HEK293 (cell line): ENCODE data around the gene PCSK2.

Experiments used
- CTCF ChIA-PET: fragments of 350-600 bp; formaldehyde crosslinking; extraction: SDS; loops from one replicate; lab custom pipeline; 2021; ENCODE audit warnings: antibody characterized with exemption; lab: Yijun Ruan, JAX
- POLR2A ChIA-PET: fragments of 300-600 bp; formaldehyde crosslinking; extraction: SDS; loops from one replicate; lab custom pipeline; 2020; ENCODE audit warnings: antibody characterized with exemption, inconsistent platforms; lab: Yijun Ruan, JAX
- H3K27ac ChIP-seq: fragments of 200-500 bp; sonication (Bioruptor generic); 2 replicates; pipeline ENCODE4 v1.5.1; 2014; ENCODE audit warnings: low read depth, low read length, control low read depth, inconsistent platforms; ENCODE audit errors: extremely low read depth
- H3K36me3 ChIP-seq, 2 experiments: fragments of 200-500 bp in 1 of 2; sonication (Bioruptor generic) in 1 of 2; 1 replicate in 1 of 2; 2 replicates in 1 of 2; pipeline ENCODE4 v1.5.1; 2014 to 2017; ENCODE audit warnings: inconsistent platforms in 2 of 2, low read length in 2 of 2; ENCODE audit not compliant: control insufficient read depth in 2 of 2, insufficient read depth in 1 of 2
- H3K4me1 ChIP-seq: fragments of 200-500 bp; sonication (Bioruptor generic); 2 replicates; pipeline ENCODE4 v1.5.1; 2014; ENCODE audit warnings: mild to moderate bottlenecking, low read length, inconsistent platforms; ENCODE audit not compliant: control insufficient read depth, insufficient read depth
- H3K4me3 ChIP-seq: 2 replicates; pipeline ENCODE4 v1.5.1; 2011; ENCODE audit warnings: low read depth, mild to moderate bottlenecking, control low read depth, low read length, moderate library complexity
- H3K9me3 ChIP-seq: fragments of 200-500 bp; sonication (Bioruptor generic); 2 replicates; pipeline ENCODE4 v1.5.1; 2014; ENCODE audit warnings: low read depth, low read length, inconsistent platforms; ENCODE audit not compliant: control insufficient read depth, insufficient read depth
- EGR2 ChIP-seq: fragments of 450-650 bp; formaldehyde crosslinking; IDR thresholded peaks from 2 replicates; pipeline ENCODE4 v1.5.1; 2016; ENCODE audit warnings: low read depth, missing biosample characterization, missing genetic modification characterization
- FEZF1 ChIP-seq: fragments of 450-650 bp; formaldehyde crosslinking; IDR thresholded peaks from 2 replicates; pipeline ENCODE4 v1.5.1; 2016; ENCODE audit warnings: missing biosample characterization, missing genetic modification characterization
- ZNF155 ChIP-seq: fragments of 450-650 bp; formaldehyde crosslinking; IDR thresholded peaks from 2 replicates; pipeline ENCODE4 v1.5.1; 2016; ENCODE audit warnings: missing biosample characterization, missing genetic modification characterization
- ZNF184 ChIP-seq: fragments of 450-650 bp; IDR thresholded peaks from 2 replicates; pipeline ENCODE4 v1.5.1; 2018; ENCODE audit warnings: missing biosample characterization, mild to moderate bottlenecking, missing genetic modification characterization
- ZNF19 ChIP-seq: fragments of 450-650 bp; formaldehyde crosslinking; IDR thresholded peaks from 2 replicates; pipeline ENCODE4; 2016; ENCODE audit warnings: missing biosample characterization, missing genetic modification characterization, low read depth
- ZNF211 ChIP-seq: fragments of 450-650 bp; formaldehyde crosslinking; IDR thresholded peaks from 2 replicates; pipeline ENCODE4 v1.5.1; 2016; ENCODE audit warnings: low read depth, missing biosample characterization, missing genetic modification characterization
- ZNF292 ChIP-seq: fragments of 450-650 bp; formaldehyde crosslinking; IDR thresholded peaks from 2 replicates; pipeline ENCODE4 v1.5.1; 2016; ENCODE audit warnings: low read depth, missing biosample characterization, missing genetic modification characterization, borderline replicate concordance
- ZNF510 ChIP-seq: fragments of 450-650 bp; formaldehyde crosslinking; IDR thresholded peaks from 2 replicates; pipeline ENCODE4 v1.5.1; 2018; ENCODE audit warnings: mild to moderate bottlenecking, missing genetic modification characterization, missing biosample characterization; ENCODE audit not compliant: insufficient replicate concordance
- ZNF521 ChIP-seq: fragments of 450-650 bp; formaldehyde crosslinking; IDR thresholded peaks from 2 replicates; pipeline ENCODE4 v1.5.1; 2017; ENCODE audit warnings: missing biosample characterization, mild to moderate bottlenecking, missing genetic modification characterization
- ZNF623 ChIP-seq: fragments of 450-650 bp; formaldehyde crosslinking; IDR thresholded peaks from 2 replicates; pipeline ENCODE4 v1.5.1; 2016; ENCODE audit warnings: missing biosample characterization, missing genetic modification characterization
- ZNF629 ChIP-seq: fragments of 450-650 bp; formaldehyde crosslinking; IDR thresholded peaks from 2 replicates; pipeline ENCODE4 v1.5.1; 2017; ENCODE audit warnings: missing biosample characterization, missing genetic modification characterization
- ZNF658 ChIP-seq: fragments of 450-650 bp; formaldehyde crosslinking; IDR thresholded peaks from 2 replicates; pipeline ENCODE4; 2016; ENCODE audit warnings: missing biosample characterization, missing genetic modification characterization
- ZNF777 ChIP-seq: fragments of 450-650 bp; formaldehyde crosslinking; IDR thresholded peaks from 2 replicates; pipeline ENCODE4 v1.5.1; 2017; ENCODE audit warnings: missing biosample characterization, missing genetic modification characterization, borderline replicate concordance
- ZSCAN23 ChIP-seq: fragments of 450-650 bp; formaldehyde crosslinking; IDR thresholded peaks from 2 replicates; pipeline ENCODE4 v1.5.1; 2016; ENCODE audit warnings: missing biosample characterization, missing genetic modification characterization
- TF ChIP-seq, protein P1 (sequence below): fragments of 450-650 bp; formaldehyde crosslinking; IDR thresholded peaks from 2 replicates; pipeline ENCODE4 v1.5.1; 2016; ENCODE audit warnings: missing biosample characterization, missing genetic modification characterization
- TF ChIP-seq, protein P2 (sequence below): fragments of 450-650 bp; formaldehyde crosslinking; IDR thresholded peaks from 2 replicates; pipeline ENCODE4 v1.5.1; 2016; ENCODE audit warnings: missing biosample characterization, missing genetic modification characterization
- TF ChIP-seq, protein P3 (sequence below): fragments of 450-650 bp; formaldehyde crosslinking; conservative IDR thresholded peaks from 2 replicates; pipeline ENCODE4 v1.5.1; 2016; ENCODE audit warnings: low read depth, missing biosample characterization, missing genetic modification characterization
- TF ChIP-seq, protein P4 (sequence below): fragments of 450-650 bp; formaldehyde crosslinking; IDR thresholded peaks from 2 replicates; pipeline ENCODE4 v1.5.1; 2017; ENCODE audit warnings: missing biosample characterization, missing genetic modification characterization
- TF ChIP-seq, protein P5 (sequence below): fragments of 450-650 bp; formaldehyde crosslinking; IDR thresholded peaks from 2 replicates; pipeline ENCODE4 v1.5.1; 2016; ENCODE audit warnings: missing biosample characterization, missing genetic modification characterization

PCSK2 gene

DNA sequence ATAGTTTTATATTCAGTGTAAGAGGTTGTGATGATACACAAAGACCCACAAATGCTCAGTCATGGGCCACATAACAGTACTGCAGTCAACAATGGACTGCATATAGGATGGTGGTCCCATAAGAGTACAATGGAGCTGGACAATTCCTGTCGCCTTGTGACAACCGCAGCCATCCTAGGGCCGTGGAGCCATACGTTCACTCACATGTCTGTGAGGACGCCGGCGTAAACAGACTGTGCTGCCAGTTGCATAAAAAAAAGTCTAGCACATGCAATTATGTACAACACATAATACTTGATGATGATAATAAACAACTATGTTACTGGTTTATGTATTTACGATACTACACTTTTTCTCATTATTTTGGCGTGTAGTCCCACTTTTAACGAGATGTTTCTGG is 273.4 kb downstream of the PCSK2 start:
- H3K4me3 ChIP-seq = no peak overlapping the region
- no peaks in the 10 kb centered on the region for H3K4me1 ChIP-seq
- CTCF ChIA-PET = interaction anchor here (0.7 to 1.3 kb wide), 3 partner anchors 334 to 439 kb away, joined by 3 to 4 read pairs (median 3); no protein-coding TSS in a partner anchor
- no peaks in the 10 kb centered on the region for H3K9me3 ChIP-seq
- TF ChIP-seq ZNF521 (tag by site-specific recombination) = no peak
- TF ChIP-seq, protein P1, sequence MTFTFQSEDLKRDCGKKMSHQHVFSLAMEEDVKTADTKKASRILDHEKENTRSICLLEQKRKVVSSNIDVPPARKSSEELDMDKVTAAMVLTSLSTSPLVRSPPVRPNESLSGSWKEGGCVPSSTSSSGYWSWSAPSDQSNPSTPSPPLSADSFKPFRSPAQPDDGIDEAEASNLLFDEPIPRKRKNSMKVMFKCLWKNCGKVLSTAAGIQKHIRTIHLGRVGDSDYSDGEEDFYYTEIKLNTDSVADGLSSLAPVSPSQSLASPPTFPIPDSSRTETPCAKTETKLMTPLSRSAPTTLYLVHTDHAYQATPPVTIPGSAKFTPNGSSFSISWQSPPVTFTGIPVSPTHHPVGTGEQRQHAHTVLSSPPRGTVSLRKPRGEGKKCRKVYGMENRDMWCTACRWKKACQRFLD (tag by site-specific recombination) = no peak
- no peak for TF ChIP-seq ZNF629
- TF ChIP-seq FEZF1 (tag by site-specific recombination) = no peak
- TF ChIP-seq, protein P2, sequence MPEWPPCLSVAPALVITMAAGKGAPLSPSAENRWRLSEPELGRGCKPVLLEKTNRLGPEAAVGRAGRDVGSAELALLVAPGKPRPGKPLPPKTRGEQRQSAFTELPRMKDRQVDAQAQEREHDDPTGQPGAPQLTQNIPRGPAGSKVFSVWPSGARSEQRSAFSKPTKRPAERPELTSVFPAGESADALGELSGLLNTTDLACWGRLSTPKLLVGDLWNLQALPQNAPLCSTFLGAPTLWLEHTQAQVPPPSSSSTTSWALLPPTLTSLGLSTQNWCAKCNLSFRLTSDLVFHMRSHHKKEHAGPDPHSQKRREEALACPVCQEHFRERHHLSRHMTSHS (tag by site-specific recombination) = no peak
- TF ChIP-seq, protein P3, sequence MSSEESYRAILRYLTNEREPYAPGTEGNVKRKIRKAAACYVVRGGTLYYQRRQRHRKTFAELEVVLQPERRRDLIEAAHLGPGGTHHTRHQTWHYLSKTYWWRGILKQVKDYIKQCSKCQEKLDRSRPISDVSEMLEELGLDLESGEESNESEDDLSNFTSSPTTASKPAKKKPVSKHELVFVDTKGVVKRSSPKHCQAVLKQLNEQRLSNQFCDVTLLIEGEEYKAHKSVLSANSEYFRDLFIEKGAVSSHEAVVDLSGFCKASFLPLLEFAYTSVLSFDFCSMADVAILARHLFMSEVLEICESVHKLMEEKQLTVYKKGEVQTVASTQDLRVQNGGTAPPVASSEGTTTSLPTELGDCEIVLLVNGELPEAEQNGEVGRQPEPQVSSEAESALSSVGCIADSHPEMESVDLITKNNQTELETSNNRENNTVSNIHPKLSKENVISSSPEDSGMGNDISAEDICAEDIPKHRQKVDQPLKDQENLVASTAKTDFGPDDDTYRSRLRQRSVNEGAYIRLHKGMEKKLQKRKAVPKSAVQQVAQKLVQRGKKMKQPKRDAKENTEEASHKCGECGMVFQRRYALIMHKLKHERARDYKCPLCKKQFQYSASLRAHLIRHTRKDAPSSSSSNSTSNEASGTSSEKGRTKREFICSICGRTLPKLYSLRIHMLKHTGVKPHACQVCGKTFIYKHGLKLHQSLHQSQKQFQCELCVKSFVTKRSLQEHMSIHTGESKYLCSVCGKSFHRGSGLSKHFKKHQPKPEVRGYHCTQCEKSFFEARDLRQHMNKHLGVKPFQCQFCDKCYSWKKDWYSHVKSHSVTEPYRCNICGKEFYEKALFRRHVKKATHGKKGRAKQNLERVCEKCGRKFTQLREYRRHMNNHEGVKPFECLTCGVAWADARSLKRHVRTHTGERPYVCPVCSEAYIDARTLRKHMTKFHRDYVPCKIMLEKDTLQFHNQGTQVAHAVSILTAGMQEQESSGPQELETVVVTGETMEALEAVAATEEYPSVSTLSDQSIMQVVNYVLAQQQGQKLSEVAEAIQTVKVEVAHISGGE (tag by site-specific recombination) = no peak
- no peak for TF ChIP-seq ZNF510 (tag by site-specific recombination)
- no peak for TF ChIP-seq ZNF658 (tag by site-specific recombination)
- POLR2A ChIA-PET = no interaction called here
- H3K27ac ChIP-seq = no peak overlapping the region
- H3K36me3 ChIP-seq = no peaks in the 10 kb centered on the region

DNA sequence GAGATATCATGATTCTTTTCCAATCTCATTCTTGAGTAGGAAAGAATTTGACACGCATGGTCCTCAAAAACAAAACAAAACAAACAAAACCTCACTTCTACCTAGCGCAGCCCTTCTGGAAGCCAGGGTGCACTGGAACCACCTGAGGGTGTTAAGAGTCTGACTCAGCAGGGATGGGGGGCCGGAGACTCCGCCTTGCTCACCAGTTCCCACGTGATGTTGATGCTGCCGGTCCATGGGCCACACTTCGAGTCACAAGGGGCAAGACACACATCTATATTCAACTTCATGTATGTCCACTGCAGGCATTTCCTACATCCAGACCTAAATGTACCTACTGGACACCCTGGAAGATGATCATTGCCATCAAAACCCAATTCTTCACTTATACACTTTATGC is 274.0 kb downstream of the PCSK2 start:
- H3K9me3 ChIP-seq = no peaks in the 10 kb centered on the region
- no peak overlapping the region for H3K4me3 ChIP-seq
- ChIA-PET CTCF (interaction anchor here (0.7 to 1.3 kb wide), 2 partner anchors 408 to 438 kb away, joined by 3 to 4 read pairs; no protein-coding TSS in a partner anchor), POLR2A (no interaction called here)
- TF ChIP-seq ZSCAN23 (tag by site-specific recombination) (no peak), ZNF623 (tag by site-specific recombination) (no peak), ZNF777 (tag by site-specific recombination) (no peak), ZNF184 (tag by site-specific recombination) (no peak), ZNF292 (tag by site-specific recombination) (no peak), ZNF19 (tag by site-specific recombination) (no peak), ZNF155 (tag by site-specific recombination) (no peak), ZNF211 (tag by site-specific recombination) (no peak), EGR2 (no peak)
- TF ChIP-seq, protein P4, sequence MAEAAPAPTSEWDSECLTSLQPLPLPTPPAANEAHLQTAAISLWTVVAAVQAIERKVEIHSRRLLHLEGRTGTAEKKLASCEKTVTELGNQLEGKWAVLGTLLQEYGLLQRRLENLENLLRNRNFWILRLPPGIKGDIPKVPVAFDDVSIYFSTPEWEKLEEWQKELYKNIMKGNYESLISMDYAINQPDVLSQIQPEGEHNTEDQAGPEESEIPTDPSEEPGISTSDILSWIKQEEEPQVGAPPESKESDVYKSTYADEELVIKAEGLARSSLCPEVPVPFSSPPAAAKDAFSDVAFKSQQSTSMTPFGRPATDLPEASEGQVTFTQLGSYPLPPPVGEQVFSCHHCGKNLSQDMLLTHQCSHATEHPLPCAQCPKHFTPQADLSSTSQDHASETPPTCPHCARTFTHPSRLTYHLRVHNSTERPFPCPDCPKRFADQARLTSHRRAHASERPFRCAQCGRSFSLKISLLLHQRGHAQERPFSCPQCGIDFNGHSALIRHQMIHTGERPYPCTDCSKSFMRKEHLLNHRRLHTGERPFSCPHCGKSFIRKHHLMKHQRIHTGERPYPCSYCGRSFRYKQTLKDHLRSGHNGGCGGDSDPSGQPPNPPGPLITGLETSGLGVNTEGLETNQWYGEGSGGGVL (tag by site-specific recombination) = no peak
- TF ChIP-seq, protein P5, sequence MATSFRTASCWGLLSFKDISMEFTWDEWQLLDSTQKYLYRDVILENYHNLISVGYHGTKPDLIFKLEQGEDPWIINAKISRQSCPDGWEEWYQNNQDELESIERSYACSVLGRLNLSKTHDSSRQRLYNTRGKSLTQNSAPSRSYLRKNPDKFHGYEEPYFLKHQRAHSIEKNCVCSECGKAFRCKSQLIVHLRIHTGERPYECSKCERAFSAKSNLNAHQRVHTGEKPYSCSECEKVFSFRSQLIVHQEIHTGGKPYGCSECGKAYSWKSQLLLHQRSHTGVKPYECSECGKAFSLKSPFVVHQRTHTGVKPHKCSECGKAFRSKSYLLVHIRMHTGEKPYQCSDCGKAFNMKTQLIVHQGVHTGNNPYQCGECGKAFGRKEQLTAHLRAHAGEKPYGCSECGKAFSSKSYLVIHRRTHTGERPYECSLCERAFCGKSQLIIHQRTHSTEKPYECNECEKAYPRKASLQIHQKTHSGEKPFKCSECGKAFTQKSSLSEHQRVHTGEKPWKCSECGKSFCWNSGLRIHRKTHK (tag by site-specific recombination) = no peak
- H3K4me1 ChIP-seq = no peaks in the 10 kb centered on the region
- H3K27ac ChIP-seq = no peak overlapping the region
- no peaks in the 10 kb centered on the region for H3K36me3 ChIP-seq
